ENCODE results near the gene ZMYND11.
"Not testable (repeated sequence)": the region's sequence is repeated elsewhere in the genome, so short reads cannot be mapped to it uniquely, and the experiment has no call there.

The ZMYND11 gene

GRCh38 chr10:184911-185310 is 49.7 kb downstream of the ZMYND11 start:
- H4K20me1 ChIP-seq (ENCODE audit: insufficient read depth, low read length, poor library complexity, severe bottlenecking) = no peaks in the 10 kb centered on the region
- no peak overlapping the region for H3K9ac ChIP-seq (ENCODE audit: low read depth, low read length, poor library complexity, severe bottlenecking)
- no peaks in the 10 kb centered on the region for H3K9me2 ChIP-seq (replicated peaks; ENCODE audit: low read depth, low read length)
- no peaks in the 10 kb centered on the region for H3F3A ChIP-seq (ENCODE audit: low read depth)
- peaks cover 13% of the 10 kb centered on the region for H3K4me1 ChIP-seq (ENCODE audit: insufficient read depth, low read length, poor library complexity, severe bottlenecking)
- peaks cover 16% of the 10 kb centered on the region; the same call in 1 of the 2 replicates for H3K36me3 ChIP-seq (ENCODE audit: insufficient read depth, low read length)
- no peak overlapping the region for H3K4me2 ChIP-seq (ENCODE audit: low read depth, low read length, poor library complexity, severe bottlenecking)
- no peaks in the 10 kb centered on the region for H3K27me3 ChIP-seq (ENCODE audit: insufficient read depth, low read length, poor library complexity, severe bottlenecking)
- H2AFZ ChIP-seq (ENCODE audit: low read length) = no peak overlapping the region
- TF ChIP-seq, protein P1, sequence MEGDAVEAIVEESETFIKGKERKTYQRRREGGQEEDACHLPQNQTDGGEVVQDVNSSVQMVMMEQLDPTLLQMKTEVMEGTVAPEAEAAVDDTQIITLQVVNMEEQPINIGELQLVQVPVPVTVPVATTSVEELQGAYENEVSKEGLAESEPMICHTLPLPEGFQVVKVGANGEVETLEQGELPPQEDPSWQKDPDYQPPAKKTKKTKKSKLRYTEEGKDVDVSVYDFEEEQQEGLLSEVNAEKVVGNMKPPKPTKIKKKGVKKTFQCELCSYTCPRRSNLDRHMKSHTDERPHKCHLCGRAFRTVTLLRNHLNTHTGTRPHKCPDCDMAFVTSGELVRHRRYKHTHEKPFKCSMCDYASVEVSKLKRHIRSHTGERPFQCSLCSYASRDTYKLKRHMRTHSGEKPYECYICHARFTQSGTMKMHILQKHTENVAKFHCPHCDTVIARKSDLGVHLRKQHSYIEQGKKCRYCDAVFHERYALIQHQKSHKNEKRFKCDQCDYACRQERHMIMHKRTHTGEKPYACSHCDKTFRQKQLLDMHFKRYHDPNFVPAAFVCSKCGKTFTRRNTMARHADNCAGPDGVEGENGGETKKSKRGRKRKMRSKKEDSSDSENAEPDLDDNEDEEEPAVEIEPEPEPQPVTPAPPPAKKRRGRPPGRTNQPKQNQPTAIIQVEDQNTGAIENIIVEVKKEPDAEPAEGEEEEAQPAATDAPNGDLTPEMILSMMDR (conservative IDR thresholded peaks at IDR 0.05; ENCODE audit: low read length) = no peak
- TF ChIP-seq EZH2phosphoT487 (IDR thresholded peaks at IDR 0.05; ENCODE audit: borderline replicate concordance) = no peak
- no peaks in the 10 kb centered on the region for H3K9me3 ChIP-seq (ENCODE audit: insufficient read depth, low read depth, low read length)
- H3K4me3 ChIP-seq (ENCODE audit: low read length, poor library complexity, severe bottlenecking) = no peak overlapping the region
- H3K79me2 ChIP-seq (ENCODE audit: insufficient read depth, low read length) = no peaks in the 10 kb centered on the region

DNA sequence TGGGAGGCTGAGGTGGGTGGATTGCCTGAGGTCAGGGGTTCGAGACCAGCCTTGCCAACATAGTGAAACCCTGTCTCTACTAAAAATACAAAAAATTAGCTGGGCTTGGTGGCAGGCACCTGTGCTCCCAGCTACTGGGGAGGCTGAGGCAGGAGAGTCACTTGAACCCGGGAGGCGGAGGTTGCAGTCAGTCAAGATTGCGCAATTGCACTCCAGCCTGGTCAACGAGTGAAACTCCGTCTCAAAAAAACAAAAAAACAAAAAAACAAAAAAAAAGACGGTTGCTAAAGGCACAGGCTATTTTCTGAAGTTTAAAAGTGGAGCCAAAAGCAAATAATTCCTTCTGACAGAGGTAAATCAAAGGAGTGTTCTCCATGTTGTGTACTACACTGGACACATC is 50.3 kb downstream of the ZMYND11 start:
- Histone ChIP-seq H3K4me1 (ENCODE audit: insufficient read depth, low read length, poor library complexity, severe bottlenecking) (peaks cover 13% of the 10 kb centered on the region), H3K36me3 (ENCODE audit: insufficient read depth, low read length) (peaks cover 16% of the 10 kb centered on the region; the same call in 1 of the 2 replicates)
- not testable (repeated sequence) for H3K9ac ChIP-seq (ENCODE audit: low read depth, low read length, poor library complexity, severe bottlenecking); H2AFZ ChIP-seq (ENCODE audit: low read length); H3K27me3 ChIP-seq (ENCODE audit: insufficient read depth, low read length, poor library complexity, severe bottlenecking); H3K9me3 ChIP-seq (ENCODE audit: insufficient read depth, low read depth, low read length); H3F3A ChIP-seq (ENCODE audit: low read depth); H4K20me1 ChIP-seq (ENCODE audit: insufficient read depth, low read length, poor library complexity, severe bottlenecking); H3K9me2 ChIP-seq (replicated peaks; ENCODE audit: low read depth, low read length); H3K4me3 ChIP-seq (ENCODE audit: low read length, poor library complexity, severe bottlenecking); H3K4me2 ChIP-seq (ENCODE audit: low read depth, low read length, poor library complexity, severe bottlenecking); H3K79me2 ChIP-seq (ENCODE audit: insufficient read depth, low read length)

GRCh38 chr10:186911-187310 is 51.7 kb downstream of the ZMYND11 start:
- Histone ChIP-seq H3K79me2 (ENCODE audit: insufficient read depth, low read length) (no peaks in the 10 kb centered on the region), H3K4me2 (ENCODE audit: low read depth, low read length, poor library complexity, severe bottlenecking) (no peak overlapping the region), H3K27me3 (ENCODE audit: insufficient read depth, low read length, poor library complexity, severe bottlenecking) (no peaks in the 10 kb centered on the region), H4K20me1 (ENCODE audit: insufficient read depth, low read length, poor library complexity, severe bottlenecking) (no peaks in the 10 kb centered on the region), H3K4me3 (ENCODE audit: low read length, poor library complexity, severe bottlenecking) (no peak overlapping the region), H3K9ac (ENCODE audit: low read depth, low read length, poor library complexity, severe bottlenecking) (no peak overlapping the region), H3K9me2 (replicated peaks; ENCODE audit: low read depth, low read length) (no peaks in the 10 kb centered on the region), H2AFZ (ENCODE audit: low read length) (no peak overlapping the region), H3K36me3 (ENCODE audit: insufficient read depth, low read length) (peaks cover 16% of the 10 kb centered on the region; the same call in 1 of the 2 replicates), H3K9me3 (ENCODE audit: insufficient read depth, low read depth, low read length) (no peaks in the 10 kb centered on the region), H3F3A (ENCODE audit: low read depth) (no peaks in the 10 kb centered on the region), H3K4me1 (ENCODE audit: insufficient read depth, low read length, poor library complexity, severe bottlenecking) (peaks cover 13% of the 10 kb centered on the region)
- no peak for TF ChIP-seq EZH2phosphoT487 (IDR thresholded peaks at IDR 0.05; ENCODE audit: borderline replicate concordance)
- TF ChIP-seq, protein P1 (conservative IDR thresholded peaks at IDR 0.05; ENCODE audit: low read length) = no peak

- H3K9me3 ChIP-seq (ENCODE audit: insufficient read depth, low read depth, low read length) = no peaks in the 10 kb centered on the region
- peaks cover 8% of the 10 kb centered on the region for H3K4me1 ChIP-seq (ENCODE audit: insufficient read depth, low read length, poor library complexity, severe bottlenecking)
- H3K9ac ChIP-seq (ENCODE audit: low read depth, low read length, poor library complexity, severe bottlenecking) = no peak overlapping the region
- no peaks in the 10 kb centered on the region for H3K79me2 ChIP-seq (ENCODE audit: insufficient read depth, low read length)
- H3F3A ChIP-seq (ENCODE audit: low read depth) = no peaks in the 10 kb centered on the region
- H2AFZ ChIP-seq (ENCODE audit: low read length) = no peak overlapping the region
- H4K20me1 ChIP-seq (ENCODE audit: insufficient read depth, low read length, poor library complexity, severe bottlenecking) = no peaks in the 10 kb centered on the region
- H3K4me2 ChIP-seq (ENCODE audit: low read depth, low read length, poor library complexity, severe bottlenecking) = no peak overlapping the region
- TF ChIP-seq EZH2phosphoT487 (IDR thresholded peaks at IDR 0.05; ENCODE audit: borderline replicate concordance) = no peak
- TF ChIP-seq, protein P1 (conservative IDR thresholded peaks at IDR 0.05; ENCODE audit: low read length) = no peak
- H3K36me3 ChIP-seq (ENCODE audit: insufficient read depth, low read length) = peaks cover 3% of the 10 kb centered on the region; the same call in 1 of the 2 replicates
- no peak overlapping the region for H3K4me3 ChIP-seq (ENCODE audit: low read length, poor library complexity, severe bottlenecking)
- no peaks in the 10 kb centered on the region for H3K27me3 ChIP-seq (ENCODE audit: insufficient read depth, low read length, poor library complexity, severe bottlenecking)
- no peaks in the 10 kb centered on the region for H3K9me2 ChIP-seq (replicated peaks; ENCODE audit: low read depth, low read length)
These were observed 53.3 kb downstream of the ZMYND11 start for GRCh38 chr10:188546-188945.

All from Loucy (cell line).